ENCODE results near the gene TMEM248.
"Not testable (repeated sequence)": the region's sequence is repeated elsewhere in the genome, so short reads cannot be mapped to it uniquely, and the experiment has no call there.

TMEM248 gene, protein sequence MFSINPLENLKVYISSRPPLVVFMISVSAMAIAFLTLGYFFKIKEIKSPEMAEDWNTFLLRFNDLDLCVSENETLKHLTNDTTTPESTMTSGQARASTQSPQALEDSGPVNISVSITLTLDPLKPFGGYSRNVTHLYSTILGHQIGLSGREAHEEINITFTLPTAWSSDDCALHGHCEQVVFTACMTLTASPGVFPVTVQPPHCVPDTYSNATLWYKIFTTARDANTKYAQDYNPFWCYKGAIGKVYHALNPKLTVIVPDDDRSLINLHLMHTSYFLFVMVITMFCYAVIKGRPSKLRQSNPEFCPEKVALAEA

DNA sequence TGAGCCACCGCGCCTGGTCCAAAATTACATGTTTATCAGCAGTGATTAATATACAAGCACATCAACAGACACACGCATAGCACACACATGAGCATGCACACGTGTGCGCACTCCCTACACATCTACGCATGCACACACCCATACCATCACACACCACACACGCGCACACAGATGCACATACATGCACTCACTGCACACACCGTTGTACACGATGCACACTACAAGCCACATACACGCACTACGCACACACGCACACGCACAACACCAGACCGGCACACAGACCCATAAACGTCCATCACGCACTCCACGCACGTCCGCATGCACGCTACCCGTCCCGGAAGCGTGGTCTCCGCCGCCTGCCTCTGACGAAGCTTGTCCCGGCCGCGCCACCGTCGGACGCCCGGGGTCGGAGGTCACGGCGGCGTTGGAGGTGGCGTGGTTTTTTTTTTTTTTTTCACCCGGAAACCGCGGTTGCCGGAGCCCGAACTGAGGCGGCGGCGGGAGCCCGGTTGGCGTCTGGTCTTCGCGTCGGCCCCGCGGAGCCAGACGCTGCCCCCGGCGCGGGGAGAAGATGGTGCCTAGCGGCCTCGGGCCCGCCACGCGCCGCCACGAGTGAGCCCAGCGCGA lies at the start of gene TMEM248:
TMEM248 (plus strand) TSS at position 457 of the 627 bp plus-strand sequence. CDS start 20,641 bp downstream, outside the sequence.
- peak; percentile 89 for DNase-seq (ENCODE audit: low read depth)

GRCh38 chr7:66873476-66873875 lies 47.5 kb upstream of the TMEM248 start:
- DNase-seq (ENCODE audit: low read depth): no peak

- no peak for DNase-seq (ENCODE audit: low read depth)
Observed at GRCh38 chr7:66877577-66878300, 43.3 kb upstream of the TMEM248 start.

GRCh38 chr7:66878301-66878685 lies 42.7 kb upstream of the TMEM248 start:
- not testable (repeated sequence) for DNase-seq (ENCODE audit: low read depth)

GRCh38 chr7:66880053-66880452 lies 41.0 kb upstream of the TMEM248 start:
- DNase-seq (ENCODE audit: low read depth): no peak

- DNase-seq (ENCODE audit: low read depth): not testable (repeated sequence)
Observed at GRCh38 chr7:66880577-66880976, 40.4 kb upstream of the TMEM248 start.

DNA sequence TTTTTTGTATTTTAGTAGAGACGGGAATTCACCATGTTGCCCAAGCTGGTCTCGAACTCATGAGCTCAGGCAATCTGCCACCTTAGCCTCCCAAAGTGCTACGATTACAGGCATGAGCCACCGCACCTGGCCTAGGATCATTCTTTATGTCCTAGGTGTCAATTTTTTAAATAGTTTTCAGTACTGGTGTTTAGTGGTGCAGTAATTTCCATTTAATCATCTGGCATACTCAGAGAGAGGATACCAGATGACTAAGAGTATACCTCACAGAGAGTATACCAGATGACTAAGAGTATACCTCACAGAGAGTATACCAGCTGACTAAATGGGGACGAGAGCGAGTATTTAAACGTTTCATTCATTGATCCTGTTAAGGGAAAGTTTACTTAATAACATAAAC lies 37.3 kb upstream of the TMEM248 start:
- DNase-seq (ENCODE audit: low read depth): no peak

DNA sequence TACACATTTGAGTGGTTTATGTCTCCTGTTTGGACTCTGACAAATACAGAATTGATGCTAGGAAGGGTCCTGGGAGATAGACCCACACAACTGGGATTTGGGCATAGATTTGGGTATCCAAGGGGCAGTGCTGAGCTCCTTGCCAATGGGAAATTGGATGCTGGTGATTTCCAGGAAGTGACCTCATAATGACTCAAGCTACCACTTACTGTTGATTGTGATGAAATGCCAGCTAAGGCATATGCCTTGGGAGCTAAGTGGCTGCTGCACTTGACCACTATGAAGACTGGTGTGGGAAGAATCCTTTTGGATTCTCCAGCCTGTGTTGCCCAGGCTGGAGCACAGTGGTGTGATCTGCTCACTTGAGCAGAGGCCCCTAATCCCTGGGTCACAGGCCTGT lies 36.5 kb upstream of the TMEM248 start:
- not testable (repeated sequence) for DNase-seq (ENCODE audit: low read depth)

DNA sequence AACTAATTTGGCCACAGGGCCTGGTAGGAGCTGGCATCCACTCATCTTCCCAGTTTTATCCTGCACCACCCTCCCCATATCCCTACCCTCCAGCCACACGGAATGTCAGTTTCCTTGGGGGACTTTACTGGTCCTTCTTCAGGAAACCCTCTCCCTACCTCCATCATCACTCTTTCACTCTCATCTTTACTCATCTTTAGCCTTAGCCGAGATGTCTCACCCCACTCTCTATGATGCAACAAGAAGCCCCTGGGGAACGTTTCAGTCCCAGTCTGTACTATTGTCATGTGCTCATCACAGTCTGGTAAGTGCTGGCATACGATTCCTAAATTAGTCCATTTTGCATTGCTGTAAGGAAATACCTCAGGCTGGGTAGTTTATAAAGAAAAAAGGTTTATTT lies 34.9 kb upstream of the TMEM248 start:
- DNase-seq (ENCODE audit: low read depth): no peak

- DNase-seq (ENCODE audit: low read depth): not testable (repeated sequence)
Observed at GRCh38 chr7:66888223-66888622, 32.8 kb upstream of the TMEM248 start.

DNA sequence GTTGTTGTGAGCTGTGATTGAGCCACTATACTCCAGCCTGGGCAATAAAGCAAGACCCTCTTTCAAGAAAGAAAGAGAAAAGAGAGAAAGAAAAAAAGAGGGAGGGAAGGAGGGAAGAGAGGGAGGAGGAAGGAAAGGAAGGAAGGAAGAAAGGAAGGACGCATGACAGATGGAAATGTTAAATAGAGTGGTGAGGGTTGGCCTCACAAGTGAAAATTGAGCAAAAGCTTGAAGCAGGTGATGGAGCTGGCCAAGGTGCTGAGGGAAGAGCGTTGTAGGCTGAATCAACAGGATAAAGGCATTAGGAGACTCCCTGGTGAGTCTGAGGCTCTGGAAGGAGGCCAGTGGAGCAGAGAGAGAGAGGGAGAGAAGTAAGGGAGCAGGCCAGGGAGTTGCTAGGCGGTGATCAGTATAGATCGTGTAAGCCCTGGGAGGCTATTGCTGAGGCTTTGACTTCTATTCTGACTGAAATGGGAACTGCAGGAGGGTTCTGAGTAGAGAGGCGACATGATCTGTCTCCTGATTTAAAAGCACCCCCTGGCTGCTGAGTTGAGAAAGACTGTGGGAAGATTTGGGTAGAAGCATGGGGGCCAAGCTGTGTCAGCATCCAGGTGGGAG lies 26.5 kb upstream of the TMEM248 start:
- no peak for DNase-seq (ENCODE audit: low read depth)

- no peak for DNase-seq (ENCODE audit: low read depth)
Observed at GRCh38 chr7:66896441-66896840, 24.6 kb upstream of the TMEM248 start.

DNA sequence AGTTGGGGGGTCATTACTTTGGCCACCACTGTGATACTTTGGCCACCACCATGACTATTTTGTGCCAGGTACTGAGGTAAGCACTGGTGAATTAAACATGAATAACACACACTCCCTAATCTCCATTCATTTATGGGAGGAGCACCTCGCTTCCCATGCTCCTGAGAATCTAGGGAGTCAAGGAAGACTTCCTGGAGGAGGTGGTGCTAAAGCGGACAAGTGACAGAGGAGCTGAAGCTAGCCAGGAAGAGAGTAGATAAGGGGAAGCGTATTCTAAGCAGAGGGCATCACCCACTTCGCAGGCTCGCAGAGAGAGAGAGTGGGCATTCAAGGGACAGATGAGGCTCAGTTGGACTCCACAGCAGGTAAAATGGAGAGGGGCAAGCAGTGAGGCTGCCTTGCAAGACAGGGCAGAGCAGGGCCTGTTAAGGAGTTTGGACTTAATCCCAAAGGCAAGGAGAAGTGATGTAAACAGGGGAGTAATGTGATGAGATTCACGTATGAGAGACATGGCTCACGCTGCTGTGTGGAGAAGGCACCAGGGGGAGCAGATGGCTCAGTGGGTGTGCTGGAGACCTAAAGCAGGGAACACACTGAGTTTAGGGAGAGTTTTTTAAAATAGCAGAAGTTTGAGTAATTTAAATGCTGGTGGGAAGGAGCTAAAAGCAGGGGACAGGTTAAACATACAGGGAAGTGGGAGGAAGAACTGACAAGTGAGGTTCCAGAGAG lies 21.3 kb upstream of the TMEM248 start:
- DNase-seq (ENCODE audit: low read depth): no peak

DNA sequence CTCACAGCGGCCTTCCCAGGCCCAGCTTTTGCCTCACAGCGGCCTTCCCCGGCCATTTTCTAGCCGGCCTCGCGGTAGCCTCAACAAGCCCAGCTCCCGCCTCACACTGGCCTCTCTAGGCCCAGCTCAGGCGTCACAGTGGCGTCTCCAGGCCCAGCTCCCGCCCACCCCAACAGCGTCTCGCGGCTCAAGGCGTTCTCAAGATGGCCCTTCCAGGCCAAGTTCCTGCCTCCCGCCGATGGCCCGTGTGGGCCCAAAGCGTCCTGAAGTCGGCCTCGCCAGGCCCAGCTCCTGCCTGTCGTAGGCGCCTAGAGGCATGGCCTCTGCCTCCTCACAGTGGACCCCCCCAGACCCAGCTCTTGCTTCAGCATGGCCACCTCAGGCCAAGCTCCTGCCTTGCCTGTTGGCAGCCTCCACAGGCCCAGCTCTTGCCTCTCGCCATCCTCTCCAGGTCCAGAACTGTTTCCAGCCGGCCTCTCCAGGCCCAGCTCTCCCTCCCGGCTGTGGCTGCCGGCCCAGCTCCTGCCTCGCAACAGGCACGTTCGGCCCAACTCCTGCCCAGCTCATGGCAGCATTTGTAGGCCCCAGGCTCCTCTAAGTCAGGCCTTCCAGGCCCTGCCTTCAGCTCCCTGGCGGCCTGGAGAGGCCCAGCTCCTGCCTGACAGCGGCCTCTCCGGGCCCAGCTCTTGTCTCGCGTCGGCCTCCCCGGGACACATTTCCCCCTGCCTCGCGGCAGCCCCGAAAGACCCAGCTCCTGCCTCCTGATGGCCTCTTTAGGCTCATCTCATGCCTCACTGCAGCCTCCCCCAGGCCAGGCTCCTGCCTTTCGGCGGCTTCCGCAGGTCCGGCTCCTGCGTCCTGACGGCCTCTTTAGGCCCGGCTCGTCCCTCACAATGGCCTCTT lies 18.8 kb upstream of the TMEM248 start:
- DNase-seq (ENCODE audit: low read depth): no peak

DNA sequence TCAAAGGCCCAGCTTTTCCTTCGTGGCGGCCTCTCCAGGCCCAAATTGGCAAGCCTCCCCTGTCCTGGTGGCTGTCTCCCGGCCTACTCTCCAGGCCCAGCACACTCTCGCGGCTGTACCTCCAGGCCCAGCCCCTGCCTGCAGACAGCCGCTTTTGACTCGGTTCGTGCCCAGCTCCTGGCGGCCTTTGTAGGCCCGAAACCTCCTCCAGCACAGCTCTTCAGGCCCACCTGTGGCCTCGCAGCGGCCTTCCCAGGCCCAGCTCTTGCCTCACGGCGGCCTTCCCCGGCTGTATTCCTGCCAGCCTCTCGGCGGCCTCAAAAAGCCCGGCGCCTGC lies 18.2 kb upstream of the TMEM248 start:
- no peak for DNase-seq (ENCODE audit: low read depth)

GRCh38 chr7:66903360-66904062 lies 17.5 kb upstream of the TMEM248 start:
- DNase-seq (ENCODE audit: low read depth): no peak

- no peak for DNase-seq (ENCODE audit: low read depth)
Observed at GRCh38 chr7:66904063-66904593, 16.9 kb upstream of the TMEM248 start.

- no peak for DNase-seq (ENCODE audit: low read depth)
Observed at GRCh38 chr7:66905278-66905677, 15.7 kb upstream of the TMEM248 start.

DNA sequence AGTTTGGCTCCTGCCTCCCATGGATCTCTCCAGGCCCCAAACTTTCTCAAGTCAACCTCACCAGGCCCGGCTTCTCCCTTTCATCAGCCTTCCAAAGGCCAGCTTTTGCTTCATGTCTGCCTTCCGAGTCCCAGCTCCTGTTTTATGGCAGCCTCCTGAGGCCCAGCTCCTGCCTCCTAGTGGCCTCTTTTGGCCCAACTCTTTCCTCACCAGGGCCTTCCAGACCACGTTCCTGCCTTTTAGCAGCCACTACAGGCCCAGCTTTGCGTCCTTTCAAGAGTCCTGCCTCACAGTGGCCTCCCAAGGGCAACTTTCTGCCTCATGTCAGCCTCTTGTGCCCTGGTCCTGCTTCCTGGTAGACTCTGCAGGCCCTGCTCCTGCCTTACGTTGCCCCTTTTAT lies 15.3 kb upstream of the TMEM248 start:
- DNase-seq (ENCODE audit: low read depth): no peak

DNA sequence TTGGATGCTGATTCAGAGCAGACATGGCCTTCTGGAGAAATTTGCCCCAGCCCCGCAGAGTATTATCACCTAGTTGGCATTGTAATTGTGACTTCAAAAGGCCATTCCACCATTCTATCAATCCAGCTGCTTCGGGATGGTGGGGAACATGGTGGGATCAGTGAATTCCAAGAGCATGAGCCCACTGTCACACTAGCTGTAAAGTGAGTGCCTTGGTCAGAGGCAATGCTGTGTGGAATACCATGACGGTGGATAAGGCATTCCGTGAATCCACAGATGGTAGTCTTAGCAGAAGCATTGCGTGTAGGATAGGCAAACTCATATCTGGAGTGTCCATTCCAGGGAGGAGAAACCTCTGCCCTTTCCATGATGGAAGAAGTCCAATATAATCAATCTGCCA lies 13.3 kb upstream of the TMEM248 start:
- no peak for DNase-seq (ENCODE audit: low read depth)
